K562 (cell line): ENCODE measurements around the gene ATP6V1A. TPM values are rescaled to one million over a fixed set of nuclear protein-coding genes. Genes with fewer than 3 reads are reported as not detected.

Experiments used
- ATAC-seq: fragments of 200-7000 bp; cut with Tn5 transposase; 3 replicates; pipeline ENCODE4 v1.9.1; 2020; ENCODE audit warnings: moderate library complexity
- BruUV-seq: library from RNA; stranded (reverse); fragments of 400-500 nt; replicated peaks from 2 replicates; lab custom pipeline; 2021; lab: Mats Ljungman, UMichigan
- CTCF ChIA-PET: fragments of 300-600 bp; formaldehyde crosslinking; extraction: SDS; loops from one replicate; lab custom pipeline; 2021; ENCODE audit warnings: low intra/inter-chr PET ratio; lab: Yijun Ruan, JAX
- POLR2A ChIA-PET: fragments of 300-600, 350-650 bp; sonication (Branson Sonifier 250); formaldehyde crosslinking; extraction: SDS; loops from one replicate; lab custom pipeline; 2021; ENCODE audit warnings: antibody characterized with exemption, inconsistent platforms; lab: Yijun Ruan, JAX
- DNase-seq, 4 experiments: peaks; one replicate each; pipeline versions ENCODE4 v3.0.0 to v3.0.0-alpha.2; 2011 to 2018; ENCODE audit warnings: low spot score in 3 of 4, mixed read lengths in 3 of 4; ENCODE audit errors: extremely low read depth in 1 of 4
- FAIRE-seq: peaks from 2 replicates; lab custom pipeline; 2011; peaks lifted over from hg19 to GRCh38; lab: Jason Lieb, UNC
- H2AFZ ChIP-seq: 2 replicates; pipeline ENCODE4 v1.6.0; 2011; ENCODE audit warnings: low read depth, low read length, control low read depth, inconsistent platforms
- H3K27ac ChIP-seq: fragments of 200-600 bp; 3 replicates; pipeline ENCODE4 v1.8.0; 2011; ENCODE audit warnings: low read depth, mild to moderate bottlenecking, control low read depth, inconsistent platforms, low read length, moderate library complexity, mixed read lengths; ENCODE audit errors: extremely low read depth
- H3K27me3 ChIP-seq, 2 experiments: fragments of 300-600 bp in 1 of 2; 2 replicates in 1 of 2; 3 replicates in 1 of 2; pipeline versions ENCODE4 v1.6.0 to v1.8.0; 2011; ENCODE audit warnings: inconsistent platforms in 2 of 2, low read length in 2 of 2, mild to moderate bottlenecking in 1 of 2, mixed read lengths in 1 of 2, moderate library complexity in 1 of 2; ENCODE audit not compliant: control insufficient read depth in 2 of 2, insufficient read depth in 2 of 2
- H3K36me3 ChIP-seq: fragments of 300-600 bp; 3 replicates; pipeline ENCODE4 v1.8.0; 2011; ENCODE audit warnings: mild to moderate bottlenecking, low read length, inconsistent platforms; ENCODE audit not compliant: control insufficient read depth, insufficient read depth
- H3K4me1 ChIP-seq, 2 experiments: fragments of 200-600 bp in 1 of 2; replicated peaks in 1 of 2; 2 replicates in 1 of 2; 3 replicates in 1 of 2; pipeline versions ENCODE4 v1.5.1 to v1.8.0; 2011; ENCODE audit warnings: inconsistent platforms in 2 of 2, low read length in 2 of 2, mild to moderate bottlenecking in 1 of 2, mixed read lengths in 1 of 2, moderate library complexity in 1 of 2; ENCODE audit not compliant: control insufficient read depth in 2 of 2, insufficient read depth in 2 of 2
- H3K4me2 ChIP-seq: 2 replicates; pipeline ENCODE4 v1.6.1; 2011; ENCODE audit warnings: low read length, control low read depth, inconsistent platforms, mixed read lengths; ENCODE audit not compliant: insufficient read depth
- H3K4me3 ChIP-seq: fragments of 200-600 bp; sonication (generic), shearing (Covaris generic); 2 replicates; pipeline ENCODE4 v1.5.1; 2016; ENCODE audit warnings: control low read depth, inconsistent platforms
- H3K79me2 ChIP-seq: fragments of 200-600 bp; 3 replicates; pipeline ENCODE4 v1.8.0; 2011; ENCODE audit warnings: low read length, inconsistent platforms; ENCODE audit not compliant: control insufficient read depth, insufficient read depth
- H3K9ac ChIP-seq, 2 experiments: 2 replicates each; pipeline versions ENCODE4 v1.6.0 to v1.6.1; 2011; ENCODE audit warnings: low read depth in 2 of 2, low read length in 2 of 2, control low read depth in 1 of 2, inconsistent platforms in 1 of 2, mild to moderate bottlenecking in 1 of 2, mixed read lengths in 1 of 2; ENCODE audit not compliant: insufficient read depth in 1 of 2
- H3K9me1 ChIP-seq: one replicate; pipeline ENCODE4 v1.6.0; 2011; ENCODE audit warnings: inconsistent platforms, mild to moderate bottlenecking, low read length, moderate library complexity; ENCODE audit not compliant: control insufficient read depth, insufficient read depth
- H3K9me3 ChIP-seq: replicated peaks from 2 replicates; pipeline ENCODE4 v1.5.1; 2011; ENCODE audit warnings: low read depth, low read length, inconsistent platforms; ENCODE audit not compliant: control insufficient read depth, insufficient read depth
- H4K20me1 ChIP-seq: replicated peaks from 2 replicates; pipeline ENCODE4 v1.6.1; 2011; ENCODE audit warnings: low read length, inconsistent platforms, mixed read lengths; ENCODE audit not compliant: control insufficient read depth, insufficient read depth
- ATF1 ChIP-seq, 2 experiments: fragments of 450-650 bp in 1 of 2; IDR thresholded peaks; 2 replicates each; pipeline ENCODE4 v1.6.1; 2016; ENCODE audit warnings: missing compliant biosample characterization in 1 of 2, missing genetic modification characterization in 1 of 2
- HSF4 ChIP-seq: fragments of 250-450 bp; sonication (Bioruptor Pico); IDR thresholded peaks from 2 replicates; pipeline ENCODE4 v2.1.2; 2022; ENCODE audit warnings: mild to moderate bottlenecking, moderate library complexity, borderline replicate concordance
- MTA2 ChIP-seq: fragments of 450-650 bp; IDR thresholded peaks from 2 replicates; pipeline ENCODE4 v1.6.1; 2016; ENCODE audit warnings: low read depth
- PRMT5 ChIP-seq: sonication (generic); formaldehyde crosslinking; IDR thresholded peaks from 2 replicates; pipeline ENCODE4 v1.5.0; 2020; ENCODE audit warnings: missing genetic modification reagents
- ZKSCAN3 ChIP-seq: fragments of 250-450 bp; sonication (Bioruptor Pico); IDR thresholded peaks from 2 replicates; pipeline ENCODE4 v1.4.0; 2020
- WGBS: fragments of 100-300 bp; shearing (Covaris generic); methylation state at CpG from one replicate; pipeline ENCODE4 v1.1.6; 2016; ENCODE audit warnings: low coverage, mixed read lengths; ENCODE audit not compliant: insufficient coverage; ENCODE audit errors: missing lambda C conversion rate; 5-methylcytosine and 5-hydroxymethylcytosine counted together
- in situ Hi-C: fragments of 300-500 bp; cut with MboI; formaldehyde crosslinking; loops from 4 replicates; pipeline ENCODE4 v1.15.0; 2018; ENCODE audit warnings: inconsistent platforms, mixed read lengths
- intact Hi-C: fragments of 100-400 bp; cut with micrococcal nuclease; formaldehyde crosslinking; loops from 2 replicates; pipeline ENCODE4 v1.14.2; 2022
- polyA plus RNA-seq, 8 experiments: library from polyadenylated mRNA; depleted of rRNA in 4 of 8; stranded (reverse) in 5 of 8; unstranded in 3 of 8; fragments of >200 nt; fragmentation: Nextera tagmentation in 2 of 8; fragmentation: Illumina TruSeq in 1 of 8; extraction: Ambion mirVana in 2 of 8; extraction: Trizol in 1 of 8; gene quantifications; 2 replicates each; pipeline versions ENCODE4 v1.2.1 to v1.2.3, GENCODE V29; 2011 to 2014; ENCODE audit warnings: inconsistent platforms in 1 of 8, missing spikeins in 1 of 8
- total RNA-seq, 7 experiments: library from RNA; depleted of rRNA in 6 of 7; stranded (reverse); fragments of >200 nt in 6 of 7; fragmentation: Illumina TruSeq in 2 of 7; extraction: Trizol in 2 of 7; gene quantifications; 2 replicates each; pipeline versions ENCODE4 v1.2.1 to v1.2.3, GENCODE V29; 2011 to 2021; ENCODE audit warnings: low replicate concordance in 1 of 7
- TF ChIP-seq, protein P1 (sequence below), 3 experiments: IDR thresholded peaks in 2 of 3; conservative IDR thresholded peaks in 1 of 3; 2 replicates each; pipeline ENCODE4 v1.5.1; 2011 to 2012; ENCODE audit warnings: low read length in 3 of 3, mild to moderate bottlenecking in 3 of 3, control low read depth in 2 of 3, improper control_type of control experiment in 1 of 3, inconsistent platforms in 1 of 3, low read depth in 1 of 3, mixed read lengths in 1 of 3, moderate library complexity in 1 of 3; ENCODE audit not compliant: insufficient read depth in 2 of 3
- TF ChIP-seq, protein P2 (sequence below): fragments of 450-650 bp; IDR thresholded peaks from 2 replicates; pipeline ENCODE4 v1.6.1; 2016; ENCODE audit warnings: mild to moderate bottlenecking, moderate library complexity
- TF ChIP-seq, protein P3 (sequence below): sonication (generic); IDR thresholded peaks from 2 replicates; pipeline ENCODE4 v1.6.1; 2016

ATP6V1A gene
- total and polyA plus RNA-seq, 9 of the 15 experiments (the other 6 are each of a cell fraction or from before 2014, with no cell fraction given): 23.6 to 57.1 (median 39.9) TPM

DNA sequence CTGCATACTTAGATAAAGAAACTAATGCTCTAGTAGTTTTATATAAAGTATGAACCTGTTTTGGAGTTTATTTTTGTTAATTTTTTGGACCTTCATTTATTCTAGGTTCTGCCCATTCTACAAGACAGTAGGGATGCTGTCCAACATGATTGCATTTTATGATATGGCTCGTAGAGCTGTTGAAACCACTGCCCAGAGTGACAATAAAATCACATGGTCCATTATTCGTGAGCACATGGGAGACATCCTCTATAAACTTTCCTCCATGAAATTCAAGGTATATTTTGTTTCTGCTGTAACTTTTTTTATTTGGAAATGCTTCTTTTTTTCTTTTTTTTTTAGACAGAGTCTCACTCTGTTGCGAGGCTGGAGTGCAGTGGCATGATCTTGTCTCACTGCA lies 58.4 kb downstream of the ATP6V1A start:
- ChIA-PET CTCF (no interaction called here), POLR2A (interaction anchor here (0.6 kb wide), 1 partner anchor 245 kb away, joined by 4 read pairs; no protein-coding TSS in a partner anchor)
- Histone ChIP-seq H4K20me1 (no peaks in the 10 kb centered on the region), H3K4me2 (no peak overlapping the region), H3K36me3 (peaks cover 54% of the 10 kb centered on the region), H3K4me1 (no peaks in the 10 kb centered on the region), H2AFZ (no peak overlapping the region), H3K79me2 (no peaks in the 10 kb centered on the region), H3K27ac (no peak overlapping the region), H3K9ac (no peak overlapping the region), H3K9me1 (no peaks in the 10 kb centered on the region), H3K9me3 (no peaks in the 10 kb centered on the region), H3K27me3 (no peaks in the 10 kb centered on the region), H3K4me3 (no peak overlapping the region)
- intact Hi-C loops (no loop called here), in situ Hi-C loops (no loop called here)
- ATAC-seq (no peak), DNase-seq (no peak), FAIRE-seq (no peak)
- 79% methylated on average over 2 of the region's 3 CpGs for WGBS
- no TSS peak for BruUV-seq
- TF ChIP-seq MTA2: no peak
- TF ChIP-seq, protein P1, sequence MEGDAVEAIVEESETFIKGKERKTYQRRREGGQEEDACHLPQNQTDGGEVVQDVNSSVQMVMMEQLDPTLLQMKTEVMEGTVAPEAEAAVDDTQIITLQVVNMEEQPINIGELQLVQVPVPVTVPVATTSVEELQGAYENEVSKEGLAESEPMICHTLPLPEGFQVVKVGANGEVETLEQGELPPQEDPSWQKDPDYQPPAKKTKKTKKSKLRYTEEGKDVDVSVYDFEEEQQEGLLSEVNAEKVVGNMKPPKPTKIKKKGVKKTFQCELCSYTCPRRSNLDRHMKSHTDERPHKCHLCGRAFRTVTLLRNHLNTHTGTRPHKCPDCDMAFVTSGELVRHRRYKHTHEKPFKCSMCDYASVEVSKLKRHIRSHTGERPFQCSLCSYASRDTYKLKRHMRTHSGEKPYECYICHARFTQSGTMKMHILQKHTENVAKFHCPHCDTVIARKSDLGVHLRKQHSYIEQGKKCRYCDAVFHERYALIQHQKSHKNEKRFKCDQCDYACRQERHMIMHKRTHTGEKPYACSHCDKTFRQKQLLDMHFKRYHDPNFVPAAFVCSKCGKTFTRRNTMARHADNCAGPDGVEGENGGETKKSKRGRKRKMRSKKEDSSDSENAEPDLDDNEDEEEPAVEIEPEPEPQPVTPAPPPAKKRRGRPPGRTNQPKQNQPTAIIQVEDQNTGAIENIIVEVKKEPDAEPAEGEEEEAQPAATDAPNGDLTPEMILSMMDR (IDR thresholded peaks at IDR 0.05 in 2 of 3, conservative IDR thresholded peaks at IDR 0.05 in 1 of 3; ENCODE audit: insufficient read depth in 2 of 3, low read depth in 1 of 3, low read length in 3 of 3): no peak
- no peak for TF ChIP-seq ZKSCAN3
- TF ChIP-seq, protein P2, sequence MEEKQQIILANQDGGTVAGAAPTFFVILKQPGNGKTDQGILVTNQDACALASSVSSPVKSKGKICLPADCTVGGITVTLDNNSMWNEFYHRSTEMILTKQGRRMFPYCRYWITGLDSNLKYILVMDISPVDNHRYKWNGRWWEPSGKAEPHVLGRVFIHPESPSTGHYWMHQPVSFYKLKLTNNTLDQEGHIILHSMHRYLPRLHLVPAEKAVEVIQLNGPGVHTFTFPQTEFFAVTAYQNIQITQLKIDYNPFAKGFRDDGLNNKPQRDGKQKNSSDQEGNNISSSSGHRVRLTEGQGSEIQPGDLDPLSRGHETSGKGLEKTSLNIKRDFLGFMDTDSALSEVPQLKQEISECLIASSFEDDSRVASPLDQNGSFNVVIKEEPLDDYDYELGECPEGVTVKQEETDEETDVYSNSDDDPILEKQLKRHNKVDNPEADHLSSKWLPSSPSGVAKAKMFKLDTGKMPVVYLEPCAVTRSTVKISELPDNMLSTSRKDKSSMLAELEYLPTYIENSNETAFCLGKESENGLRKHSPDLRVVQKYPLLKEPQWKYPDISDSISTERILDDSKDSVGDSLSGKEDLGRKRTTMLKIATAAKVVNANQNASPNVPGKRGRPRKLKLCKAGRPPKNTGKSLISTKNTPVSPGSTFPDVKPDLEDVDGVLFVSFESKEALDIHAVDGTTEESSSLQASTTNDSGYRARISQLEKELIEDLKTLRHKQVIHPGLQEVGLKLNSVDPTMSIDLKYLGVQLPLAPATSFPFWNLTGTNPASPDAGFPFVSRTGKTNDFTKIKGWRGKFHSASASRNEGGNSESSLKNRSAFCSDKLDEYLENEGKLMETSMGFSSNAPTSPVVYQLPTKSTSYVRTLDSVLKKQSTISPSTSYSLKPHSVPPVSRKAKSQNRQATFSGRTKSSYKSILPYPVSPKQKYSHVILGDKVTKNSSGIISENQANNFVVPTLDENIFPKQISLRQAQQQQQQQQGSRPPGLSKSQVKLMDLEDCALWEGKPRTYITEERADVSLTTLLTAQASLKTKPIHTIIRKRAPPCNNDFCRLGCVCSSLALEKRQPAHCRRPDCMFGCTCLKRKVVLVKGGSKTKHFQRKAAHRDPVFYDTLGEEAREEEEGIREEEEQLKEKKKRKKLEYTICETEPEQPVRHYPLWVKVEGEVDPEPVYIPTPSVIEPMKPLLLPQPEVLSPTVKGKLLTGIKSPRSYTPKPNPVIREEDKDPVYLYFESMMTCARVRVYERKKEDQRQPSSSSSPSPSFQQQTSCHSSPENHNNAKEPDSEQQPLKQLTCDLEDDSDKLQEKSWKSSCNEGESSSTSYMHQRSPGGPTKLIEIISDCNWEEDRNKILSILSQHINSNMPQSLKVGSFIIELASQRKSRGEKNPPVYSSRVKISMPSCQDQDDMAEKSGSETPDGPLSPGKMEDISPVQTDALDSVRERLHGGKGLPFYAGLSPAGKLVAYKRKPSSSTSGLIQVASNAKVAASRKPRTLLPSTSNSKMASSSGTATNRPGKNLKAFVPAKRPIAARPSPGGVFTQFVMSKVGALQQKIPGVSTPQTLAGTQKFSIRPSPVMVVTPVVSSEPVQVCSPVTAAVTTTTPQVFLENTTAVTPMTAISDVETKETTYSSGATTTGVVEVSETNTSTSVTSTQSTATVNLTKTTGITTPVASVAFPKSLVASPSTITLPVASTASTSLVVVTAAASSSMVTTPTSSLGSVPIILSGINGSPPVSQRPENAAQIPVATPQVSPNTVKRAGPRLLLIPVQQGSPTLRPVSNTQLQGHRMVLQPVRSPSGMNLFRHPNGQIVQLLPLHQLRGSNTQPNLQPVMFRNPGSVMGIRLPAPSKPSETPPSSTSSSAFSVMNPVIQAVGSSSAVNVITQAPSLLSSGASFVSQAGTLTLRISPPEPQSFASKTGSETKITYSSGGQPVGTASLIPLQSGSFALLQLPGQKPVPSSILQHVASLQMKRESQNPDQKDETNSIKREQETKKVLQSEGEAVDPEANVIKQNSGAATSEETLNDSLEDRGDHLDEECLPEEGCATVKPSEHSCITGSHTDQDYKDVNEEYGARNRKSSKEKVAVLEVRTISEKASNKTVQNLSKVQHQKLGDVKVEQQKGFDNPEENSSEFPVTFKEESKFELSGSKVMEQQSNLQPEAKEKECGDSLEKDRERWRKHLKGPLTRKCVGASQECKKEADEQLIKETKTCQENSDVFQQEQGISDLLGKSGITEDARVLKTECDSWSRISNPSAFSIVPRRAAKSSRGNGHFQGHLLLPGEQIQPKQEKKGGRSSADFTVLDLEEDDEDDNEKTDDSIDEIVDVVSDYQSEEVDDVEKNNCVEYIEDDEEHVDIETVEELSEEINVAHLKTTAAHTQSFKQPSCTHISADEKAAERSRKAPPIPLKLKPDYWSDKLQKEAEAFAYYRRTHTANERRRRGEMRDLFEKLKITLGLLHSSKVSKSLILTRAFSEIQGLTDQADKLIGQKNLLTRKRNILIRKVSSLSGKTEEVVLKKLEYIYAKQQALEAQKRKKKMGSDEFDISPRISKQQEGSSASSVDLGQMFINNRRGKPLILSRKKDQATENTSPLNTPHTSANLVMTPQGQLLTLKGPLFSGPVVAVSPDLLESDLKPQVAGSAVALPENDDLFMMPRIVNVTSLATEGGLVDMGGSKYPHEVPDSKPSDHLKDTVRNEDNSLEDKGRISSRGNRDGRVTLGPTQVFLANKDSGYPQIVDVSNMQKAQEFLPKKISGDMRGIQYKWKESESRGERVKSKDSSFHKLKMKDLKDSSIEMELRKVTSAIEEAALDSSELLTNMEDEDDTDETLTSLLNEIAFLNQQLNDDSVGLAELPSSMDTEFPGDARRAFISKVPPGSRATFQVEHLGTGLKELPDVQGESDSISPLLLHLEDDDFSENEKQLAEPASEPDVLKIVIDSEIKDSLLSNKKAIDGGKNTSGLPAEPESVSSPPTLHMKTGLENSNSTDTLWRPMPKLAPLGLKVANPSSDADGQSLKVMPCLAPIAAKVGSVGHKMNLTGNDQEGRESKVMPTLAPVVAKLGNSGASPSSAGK: no peak
- no peak for TF ChIP-seq PRMT5 (CRISPR knock-in tag)
- no peak for TF ChIP-seq HSF4 (CRISPR knock-in tag)
- TF ChIP-seq, protein P3, sequence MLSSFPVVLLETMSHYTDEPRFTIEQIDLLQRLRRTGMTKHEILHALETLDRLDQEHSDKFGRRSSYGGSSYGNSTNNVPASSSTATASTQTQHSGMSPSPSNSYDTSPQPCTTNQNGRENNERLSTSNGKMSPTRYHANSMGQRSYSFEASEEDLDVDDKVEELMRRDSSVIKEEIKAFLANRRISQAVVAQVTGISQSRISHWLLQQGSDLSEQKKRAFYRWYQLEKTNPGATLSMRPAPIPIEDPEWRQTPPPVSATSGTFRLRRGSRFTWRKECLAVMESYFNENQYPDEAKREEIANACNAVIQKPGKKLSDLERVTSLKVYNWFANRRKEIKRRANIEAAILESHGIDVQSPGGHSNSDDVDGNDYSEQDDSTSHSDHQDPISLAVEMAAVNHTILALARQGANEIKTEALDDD: no peak
- TF ChIP-seq ATF1 (CRISPR knock-in tag; IDR thresholded peaks at IDR 0.05): no peak
- TF ChIP-seq ATF1 (tag; IDR thresholded peaks at IDR 0.05): no peak
